Activated CD4-positive, alpha-beta memory T cell treated with anti-CD3 and anti-CD28 coated beads for 36 hours (primary cell): ENCODE measurements around the gene CD2AP. TPM values are rescaled to one million over a fixed set of nuclear protein-coding genes. Genes with fewer than 3 reads are reported as not detected.
"Not testable (repeated sequence)": the region's sequence is repeated elsewhere in the genome, so short reads cannot be mapped to it uniquely, and the experiment has no call there.

ENCODE experiments used
- CTCF ChIA-PET: fragments of 350-600 bp; sonication (Branson Sonifier 250); formaldehyde crosslinking; loops from one replicate; lab custom pipeline; 2021; ENCODE audit warnings: antibody characterized with exemption, inconsistent platforms; lab: Charles Lee
- POLR2A ChIA-PET: fragments of 350-600 bp; sonication (Branson Sonifier 250); formaldehyde crosslinking; loops from one replicate; lab custom pipeline; 2021; ENCODE audit warnings: antibody characterized with exemption; lab: Charles Lee
- DNase-seq: peaks from one replicate; pipeline ENCODE4 v3.0.0-alpha.2; 2020
- H3K27ac Mint-ChIP-seq: one replicate; pipeline ENCODE4 v1.8.0; 2021; ENCODE audit warnings: mixed read lengths
- H3K27me3 Mint-ChIP-seq: one replicate; pipeline ENCODE4 v1.8.0; 2021; ENCODE audit warnings: mixed read lengths
- H3K36me3 Mint-ChIP-seq: one replicate; pipeline ENCODE4 v1.8.0; 2021; ENCODE audit warnings: mixed read lengths
- H3K4me1 Mint-ChIP-seq: one replicate; pipeline ENCODE4 v1.8.0; 2021; ENCODE audit warnings: low read depth, mixed read lengths
- H3K4me3 Mint-ChIP-seq: one replicate; pipeline ENCODE4 v1.8.0; 2021; ENCODE audit warnings: mild to moderate bottlenecking, mixed read lengths
- H3K9me3 Mint-ChIP-seq: one replicate; pipeline ENCODE4 v1.8.0; 2021; ENCODE audit warnings: mixed read lengths
- intact Hi-C: fragments of 100-400 bp; cut with micrococcal nuclease; formaldehyde crosslinking; loops from one replicate; pipeline ENCODE4 v1.15.1; 2023
- total RNA-seq, 2 experiments: library from RNA; stranded (reverse); gene quantifications; one replicate each; pipeline ENCODE4 v1.2.3, GENCODE V29; 2021

The CD2AP gene
- total RNA-seq, 2 experiments from 2014 or later = 22.6 to 23.6 TPM

DNA sequence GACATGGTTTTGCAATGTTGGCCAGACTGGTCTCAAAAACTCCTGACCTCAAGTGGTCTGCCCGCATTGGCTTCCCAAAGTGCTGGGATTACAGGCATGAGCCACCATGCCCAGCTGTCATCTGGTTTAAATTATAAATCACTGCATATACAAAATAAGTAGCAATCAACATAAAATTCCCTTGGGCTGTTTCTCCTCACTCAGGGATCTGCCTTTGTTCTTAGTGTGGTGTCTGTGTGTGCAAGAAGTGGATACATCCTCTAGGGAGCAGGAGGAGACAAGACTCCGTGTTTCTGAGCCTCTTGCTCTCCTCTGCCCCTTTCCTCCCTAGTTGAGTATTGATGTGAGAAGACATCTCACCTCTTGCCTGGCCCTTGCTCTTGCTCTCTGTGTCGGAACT, 155.6 kb downstream of the CD2AP start:
- intact Hi-C loops = no loop called here
- ChIA-PET CTCF (interaction anchor here (1.0 to 5.7 kb wide), 3 partner anchors 101 to 154 kb away, joined by 4 to 143 read pairs (median 38); partner anchors contain the start of gene OPN5), POLR2A (no interaction called here)
- no peaks in the 10 kb centered on the region for H3K36me3 Mint-ChIP-seq
- no peak for DNase-seq
- H3K4me1 Mint-ChIP-seq = peaks cover 6% of the 10 kb centered on the region
- H3K9me3 Mint-ChIP-seq = no peaks in the 10 kb centered on the region
- no peak overlapping the region for H3K27ac Mint-ChIP-seq
- no peak overlapping the region for H3K4me3 Mint-ChIP-seq
- H3K27me3 Mint-ChIP-seq = no peaks in the 10 kb centered on the region

DNA sequence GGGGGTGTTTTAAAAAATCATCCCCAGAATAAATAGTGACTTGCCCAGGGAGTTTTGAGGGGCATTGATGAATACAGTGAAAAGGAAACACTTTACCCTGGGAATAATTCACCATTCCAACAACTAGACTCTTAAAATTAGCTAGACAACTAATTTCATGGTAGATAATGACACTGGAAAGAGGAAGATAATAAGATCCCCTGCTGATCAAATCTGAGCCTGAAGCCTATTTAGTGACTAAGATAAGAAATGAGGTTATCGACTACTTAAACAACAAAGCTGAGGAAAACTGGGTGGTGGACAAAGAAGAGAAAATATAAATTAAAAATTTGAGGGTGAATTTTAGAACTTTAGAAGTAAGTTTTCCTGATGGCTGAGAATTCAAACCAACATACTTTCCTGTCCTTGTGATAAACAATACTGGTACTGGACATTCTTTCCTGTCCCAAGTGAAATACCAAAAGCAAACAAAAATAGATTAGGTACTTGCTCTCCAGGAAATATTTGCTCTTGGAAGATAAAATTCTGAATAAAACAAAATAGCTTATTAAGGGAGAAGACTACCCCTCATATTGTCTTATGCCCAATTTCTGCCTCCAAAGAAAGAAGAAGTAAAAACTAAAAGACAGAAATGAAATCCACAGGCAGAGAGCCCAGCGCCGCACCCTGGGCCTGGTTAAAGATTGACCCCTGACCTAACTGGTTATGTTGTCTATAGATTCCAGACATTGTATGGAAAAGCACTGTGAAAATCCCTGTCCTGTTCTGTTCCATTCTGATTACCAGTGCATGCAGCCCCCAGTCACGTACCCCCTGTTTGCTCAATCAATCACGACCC, 156.8 kb downstream of the CD2AP start:
- Mint-ChIP-seq H3K36me3 (no peaks in the 10 kb centered on the region), H3K9me3 (no peaks in the 10 kb centered on the region), H3K27ac (no peak overlapping the region), H3K27me3 (no peaks in the 10 kb centered on the region), H3K4me3 (no peak overlapping the region), H3K4me1 (peaks cover 6% of the 10 kb centered on the region)
- intact Hi-C loops = no loop called here
- no peak for DNase-seq
- ChIA-PET CTCF (interaction anchor here (0.9 to 5.7 kb wide), 4 partner anchors 100 to 153 kb away, joined by 3 to 143 read pairs (median 4); partner anchors contain the start of gene OPN5), POLR2A (no interaction called here)

GRCh38 chr6:47646689-47647088, 169.1 kb downstream of the CD2AP start:
- no peaks in the 10 kb centered on the region for H3K4me1 Mint-ChIP-seq
- H3K27ac Mint-ChIP-seq = no peak overlapping the region
- peaks cover 5% of the 10 kb centered on the region for H3K27me3 Mint-ChIP-seq
- H3K9me3 Mint-ChIP-seq = no peaks in the 10 kb centered on the region
- intact Hi-C loops = no loop called here
- no peak for DNase-seq
- H3K4me3 Mint-ChIP-seq = no peak overlapping the region
- ChIA-PET CTCF (interaction anchor here (0.6 to 1.2 kb wide), 2 partner anchors 30 to 141 kb away, joined by 3 read pairs; no protein-coding TSS in a partner anchor), POLR2A (no interaction called here)
- H3K36me3 Mint-ChIP-seq = no peaks in the 10 kb centered on the region

- CTCF ChIA-PET = interaction anchor here (0.6 to 1.2 kb wide), 3 partner anchors 29 to 141 kb away, joined by 3 read pairs; no protein-coding TSS in a partner anchor
- H3K9me3 Mint-ChIP-seq = no peaks in the 10 kb centered on the region
- POLR2A ChIA-PET = no interaction called here
- H3K36me3 Mint-ChIP-seq = no peaks in the 10 kb centered on the region
- peaks cover 5% of the 10 kb centered on the region for H3K27me3 Mint-ChIP-seq
- no peak overlapping the region for H3K4me3 Mint-ChIP-seq
- no peaks in the 10 kb centered on the region for H3K4me1 Mint-ChIP-seq
- H3K27ac Mint-ChIP-seq = no peak overlapping the region
- no peak for DNase-seq
- intact Hi-C loops = no loop called here
Measured at GRCh38 chr6:47647188-47647587, 169.6 kb downstream of the CD2AP start.

DNA sequence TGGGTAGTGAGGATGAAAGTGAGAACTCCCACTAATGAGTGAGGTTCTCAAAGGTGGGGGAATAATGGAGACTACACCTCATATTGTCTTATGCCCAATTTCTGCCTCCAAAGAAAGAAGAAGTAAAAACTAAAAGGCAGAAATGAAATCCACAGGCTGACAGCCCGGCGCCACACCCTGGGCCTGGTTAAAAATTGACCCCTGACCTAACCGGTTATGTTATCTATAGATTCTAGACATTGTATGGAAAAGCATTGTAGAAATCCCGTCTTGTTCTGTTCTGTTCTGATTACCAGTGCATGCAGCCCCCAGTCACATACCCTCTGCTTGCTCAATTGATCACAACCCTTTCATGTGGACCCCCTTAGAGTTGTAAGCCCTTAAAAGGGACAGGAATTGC, 170.0 kb downstream of the CD2AP start:
- H3K9me3 Mint-ChIP-seq, H3K36me3 Mint-ChIP-seq, H3K4me3 Mint-ChIP-seq, DNase-seq, H3K4me1 Mint-ChIP-seq, H3K27me3 Mint-ChIP-seq, H3K27ac Mint-ChIP-seq, POLR2A ChIA-PET, intact Hi-C loops: not testable (repeated sequence)
- CTCF ChIA-PET = interaction anchor here (0.6 to 1.2 kb wide), 2 partner anchors 68 to 140 kb away, joined by 3 read pairs; no protein-coding TSS in a partner anchor

DNA sequence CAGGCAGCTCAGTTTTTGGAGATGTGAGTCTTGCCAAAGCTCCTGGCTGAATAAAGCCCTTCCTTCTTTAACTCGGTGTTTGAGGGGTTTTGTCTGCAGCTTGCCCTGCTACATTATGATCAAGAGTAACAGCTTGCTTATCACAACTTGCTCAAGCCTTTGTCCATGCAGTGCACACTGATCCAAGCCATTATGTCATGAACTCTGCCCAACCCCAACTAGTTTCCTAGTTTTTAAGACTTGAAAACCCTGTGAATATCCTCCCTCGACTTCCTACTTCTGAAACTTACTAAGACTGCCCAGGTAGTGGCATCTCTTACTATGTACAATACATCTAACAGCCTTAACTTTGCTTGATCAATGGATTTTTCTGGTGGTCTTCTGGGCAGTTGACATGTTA, 170.4 kb downstream of the CD2AP start:
- POLR2A ChIA-PET = no interaction called here
- Mint-ChIP-seq H3K9me3 (no peaks in the 10 kb centered on the region), H3K36me3 (no peaks in the 10 kb centered on the region), H3K27me3 (peaks cover 5% of the 10 kb centered on the region), H3K4me1 (no peaks in the 10 kb centered on the region), H3K27ac (no peak overlapping the region), H3K4me3 (no peak overlapping the region)
- no peak for DNase-seq
- intact Hi-C loops = no loop called here
- CTCF ChIA-PET = interaction anchor here (1.2 kb wide), 1 partner anchor 140 kb away, joined by 3 read pairs; no protein-coding TSS in a partner anchor

- Mint-ChIP-seq H3K27ac (no peak overlapping the region), H3K4me3 (no peak overlapping the region), H3K36me3 (no peaks in the 10 kb centered on the region), H3K9me3 (no peaks in the 10 kb centered on the region), H3K27me3 (no peaks in the 10 kb centered on the region), H3K4me1 (no peaks in the 10 kb centered on the region)
- DNase-seq = no peak
- ChIA-PET POLR2A (no interaction called here), CTCF (interaction anchor here (1.0 kb wide), 1 partner anchor 20 kb away, joined by 3 read pairs; no protein-coding TSS in a partner anchor)
- intact Hi-C loops = loop anchor here (10.0 kb wide), 1 partner anchor 74 kb away; no protein-coding TSS in a partner anchor
Measured at GRCh38 chr6:47650553-47651432, 173.2 kb downstream of the CD2AP start.

GRCh38 chr6:47651505-47651944, 173.9 kb downstream of the CD2AP start:
- POLR2A ChIA-PET = no interaction called here
- Mint-ChIP-seq H3K4me3 (no peak overlapping the region), H3K4me1 (no peaks in the 10 kb centered on the region), H3K36me3 (no peaks in the 10 kb centered on the region), H3K27ac (no peak overlapping the region), H3K27me3 (no peaks in the 10 kb centered on the region), H3K9me3 (no peaks in the 10 kb centered on the region)
- CTCF ChIA-PET = no interaction called here
- intact Hi-C loops = loop anchor here (10.0 kb wide), 1 partner anchor 73 kb away; no protein-coding TSS in a partner anchor
- DNase-seq = no peak

GRCh38 chr6:47653706-47654105, 176.1 kb downstream of the CD2AP start:
- H3K4me3 Mint-ChIP-seq = no peak overlapping the region
- no peak overlapping the region for H3K27ac Mint-ChIP-seq
- DNase-seq = no peak
- no peaks in the 10 kb centered on the region for H3K27me3 Mint-ChIP-seq
- intact Hi-C loops = loop anchor here (10.0 kb wide), 1 partner anchor 71 kb away; no protein-coding TSS in a partner anchor
- H3K36me3 Mint-ChIP-seq = no peaks in the 10 kb centered on the region
- H3K9me3 Mint-ChIP-seq = no peaks in the 10 kb centered on the region
- no peaks in the 10 kb centered on the region for H3K4me1 Mint-ChIP-seq
- POLR2A ChIA-PET = no interaction called here
- CTCF ChIA-PET = interaction anchor here (1.8 kb wide), 1 partner anchor 127 kb away, joined by 6 read pairs; no protein-coding TSS in a partner anchor

- H3K27me3 Mint-ChIP-seq = no peaks in the 10 kb centered on the region
- no peaks in the 10 kb centered on the region for H3K4me1 Mint-ChIP-seq
- no peak overlapping the region for H3K4me3 Mint-ChIP-seq
- DNase-seq = no peak
- H3K27ac Mint-ChIP-seq = no peak overlapping the region
- ChIA-PET POLR2A (no interaction called here), CTCF (no interaction called here)
- intact Hi-C loops = loop anchor here (10.0 kb wide), 1 partner anchor 71 kb away; no protein-coding TSS in a partner anchor
- no peaks in the 10 kb centered on the region for H3K9me3 Mint-ChIP-seq
- no peaks in the 10 kb centered on the region for H3K36me3 Mint-ChIP-seq
Measured at GRCh38 chr6:47654255-47654654, 176.7 kb downstream of the CD2AP start.

DNA sequence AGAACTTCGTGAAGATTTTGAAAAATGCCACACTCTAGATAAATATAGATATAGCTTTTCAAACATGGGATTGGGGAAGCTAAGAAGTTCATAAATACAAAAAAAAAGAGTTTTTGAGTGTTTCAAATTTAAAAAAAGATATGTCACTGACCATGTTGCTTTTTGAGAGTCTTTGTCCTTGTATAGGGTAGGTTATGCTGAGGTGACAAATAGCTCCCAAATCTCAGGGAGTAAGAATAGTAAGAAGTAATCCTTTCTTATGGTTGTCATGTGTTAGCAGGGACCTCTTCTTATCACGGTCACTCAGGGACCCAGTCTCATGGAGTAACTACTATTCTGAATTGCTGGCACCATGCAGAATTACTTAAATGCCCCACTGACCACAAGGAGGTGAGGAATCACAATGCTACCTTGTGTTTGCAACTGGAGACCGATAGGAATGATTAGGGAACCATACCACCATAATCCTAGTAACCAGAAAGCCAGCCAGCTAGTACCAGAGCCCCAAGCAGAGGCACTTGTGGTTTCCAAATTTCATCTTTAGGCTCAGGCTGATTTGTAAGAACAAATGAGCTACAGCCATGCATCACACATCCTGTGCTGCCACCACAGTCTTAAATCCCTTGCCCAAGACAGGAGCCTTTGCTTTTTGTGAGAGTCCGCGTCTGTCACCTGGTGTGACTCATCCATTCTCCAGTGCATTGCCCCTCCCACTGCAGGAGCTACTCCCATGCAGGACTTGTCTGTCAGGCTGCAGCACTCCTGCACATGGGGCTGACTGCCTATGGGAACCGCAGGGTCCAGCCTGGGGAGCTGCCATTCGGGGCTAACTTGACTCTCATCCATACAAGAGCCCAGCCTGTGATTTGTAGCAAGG, 178.4 kb downstream of the CD2AP start:
- ChIA-PET POLR2A (no interaction called here), CTCF (interaction anchor here (0.8 to 1.2 kb wide), 2 partner anchors 24 to 125 kb away, joined by 3 to 12 read pairs; no protein-coding TSS in a partner anchor)
- no peak overlapping the region for H3K27ac Mint-ChIP-seq
- no peaks in the 10 kb centered on the region for H3K36me3 Mint-ChIP-seq
- no peak overlapping the region for H3K4me3 Mint-ChIP-seq
- intact Hi-C loops = loop anchor here (5.0 to 10.0 kb wide), 2 partner anchors 69 to 86 kb away; no protein-coding TSS in a partner anchor
- H3K27me3 Mint-ChIP-seq = no peaks in the 10 kb centered on the region
- H3K9me3 Mint-ChIP-seq = no peaks in the 10 kb centered on the region
- peak; percentile 62 for DNase-seq
- no peaks in the 10 kb centered on the region for H3K4me1 Mint-ChIP-seq
